ENCODE results near the gene COL4A1. TPM values are rescaled to one million over a fixed set of nuclear protein-coding genes. Genes with fewer than 3 reads are reported as not detected.

Gene COL4A1
- total and polyA plus RNA-seq, 2 donors from 2014 or later, result 53.0 to 218 TPM

- Histone ChIP-seq H3K4me3 (ENCODE audit: low read length in 3 of 3) (no peak overlapping the region), H3K27ac (ENCODE audit: low read depth in 2 of 2, low read length in 2 of 2) (no peak overlapping the region), H3K9me3 (ENCODE audit: control insufficient read depth in 2 of 3, insufficient read depth in 1 of 3, low read length in 3 of 3) (no peaks in the 10 kb centered on the region), H3K36me3 (ENCODE audit: control insufficient read depth in 2 of 3, insufficient read depth in 3 of 3, low read length in 3 of 3) (peaks cover 0 to 5% (median 2%) of the 10 kb centered on the region in 3 donors), H3K4me1 (ENCODE audit: control insufficient read depth in 2 of 3, insufficient read depth in 2 of 3, low read depth in 1 of 3, low read length in 3 of 3) (peaks cover 0 to 23% (median 15%) of the 10 kb centered on the region in 3 donors), H3K27me3 (ENCODE audit: control insufficient read depth, insufficient read depth, low read length) (no peaks in the 10 kb centered on the region), H3K9ac (ENCODE audit: low read length in 3 of 3) (no peak overlapping the region)
- no peak for TF ChIP-seq CTCF (IDR thresholded peaks at IDR 0.05; ENCODE audit: borderline replicate concordance, extremely low read depth, insufficient read depth)
- intact Hi-C loops (cut with DNase I), result no loop called here
- FAIRE-seq (no peak), DNase-seq (no peak)
Measured at GRCh38 chr13:110217811-110218210, 89.1 kb downstream of the COL4A1 start.

- TF ChIP-seq CTCF (IDR thresholded peaks at IDR 0.05; ENCODE audit: borderline replicate concordance, extremely low read depth, insufficient read depth), result no peak
- Histone ChIP-seq H3K9ac (ENCODE audit: low read length in 3 of 3) (no peak overlapping the region), H3K36me3 (ENCODE audit: control insufficient read depth in 2 of 3, insufficient read depth in 3 of 3, low read length in 3 of 3) (peaks cover 2 to 13% (median 6%) of the 10 kb centered on the region in 3 donors), H3K4me3 (ENCODE audit: low read length in 3 of 3) (no peak overlapping the region), H3K27me3 (ENCODE audit: control insufficient read depth, insufficient read depth, low read length) (no peaks in the 10 kb centered on the region), H3K27ac (ENCODE audit: low read depth in 2 of 2, low read length in 2 of 2) (peak overlapping the region in 1 of 2 donors; percentile 84), H3K4me1 (ENCODE audit: control insufficient read depth in 2 of 3, insufficient read depth in 2 of 3, low read depth in 1 of 3, low read length in 3 of 3) (peaks cover 0 to 23% (median 15%) of the 10 kb centered on the region in 3 donors), H3K9me3 (ENCODE audit: control insufficient read depth in 2 of 3, insufficient read depth in 1 of 3, low read length in 3 of 3) (no peaks in the 10 kb centered on the region)
- FAIRE-seq (no peak), DNase-seq (no peak)
- intact Hi-C loops (cut with DNase I), result no loop called here
Measured at GRCh38 chr13:110217085-110217484, 89.9 kb downstream of the COL4A1 start.

GRCh38 chr13:110216398-110217041, 90.4 kb downstream of the COL4A1 start:
- H3K9me3 ChIP-seq (ENCODE audit: control insufficient read depth in 2 of 3, insufficient read depth in 1 of 3, low read length in 3 of 3), result no peaks in the 10 kb centered on the region
- peak overlapping the region in 1 of 3 donors; percentile 34 for H3K9ac ChIP-seq (ENCODE audit: low read length in 3 of 3)
- H3K27ac ChIP-seq (ENCODE audit: low read depth in 2 of 2, low read length in 2 of 2), result peak overlapping the region; percentile 49 to 84
- DNase-seq (peak in 2 of 5 donors; percentile 65 to 86), FAIRE-seq (peak; percentile 77)
- H3K4me3 ChIP-seq (ENCODE audit: low read length in 3 of 3), result no peak overlapping the region
- TF ChIP-seq CTCF (IDR thresholded peaks at IDR 0.05; ENCODE audit: borderline replicate concordance, extremely low read depth, insufficient read depth), result no peak
- intact Hi-C loops (cut with DNase I), result no loop called here
- no peaks in the 10 kb centered on the region for H3K27me3 ChIP-seq (ENCODE audit: control insufficient read depth, insufficient read depth, low read length)
- peaks cover 0 to 23% (median 15%) of the 10 kb centered on the region in 3 donors for H3K4me1 ChIP-seq (ENCODE audit: control insufficient read depth in 2 of 3, insufficient read depth in 2 of 3, low read depth in 1 of 3, low read length in 3 of 3)
- peaks cover 4 to 16% (median 6%) of the 10 kb centered on the region in 3 donors for H3K36me3 ChIP-seq (ENCODE audit: control insufficient read depth in 2 of 3, insufficient read depth in 3 of 3, low read length in 3 of 3)
